22Rv1 (cell line): Measurements from ENCODE around the gene MYH16.

Experiments used
- CTCF ChIP-seq: fragments of 450-650 bp; IDR thresholded peaks from 2 replicates; pipeline ENCODE4 v1.5.1; 2017; ENCODE audit warnings: mild to moderate bottlenecking
- ZFX ChIP-seq: fragments of 450-650 bp; IDR thresholded peaks from 2 replicates; pipeline ENCODE4 v1.6.1; 2017; ENCODE audit warnings: antibody characterized with exemption, borderline replicate concordance

- TF ChIP-seq CTCF (no peak), ZFX (no peak)
Observed at GRCh38 chr7:99289185-99289584, 16.5 kb downstream of the MYH16 start.
